Esophagus (tissue), 2 donors: ENCODE results near the gene FSHR. TPM values are rescaled to one million over a fixed set of nuclear protein-coding genes. Genes with fewer than 3 reads are reported as not detected.

ENCODE experiments used
- H3K27ac ChIP-seq, 2 donors: one replicate each; pipeline ENCODE4 v1.5.1; 2013; ENCODE audit warnings: low read depth in 2 of 2, mild to moderate bottlenecking in 2 of 2, inconsistent platforms in 1 of 2, low read length in 1 of 2, moderate library complexity in 1 of 2
- H3K27me3 ChIP-seq, 2 donors: one replicate each; pipeline ENCODE4 v1.6.1; 2013; ENCODE audit warnings: low read length in 2 of 2, control low read depth in 1 of 2, mild to moderate bottlenecking in 1 of 2; ENCODE audit not compliant: insufficient read depth in 2 of 2, control insufficient read depth in 1 of 2
- H3K36me3 ChIP-seq, 2 donors: one replicate each; pipeline ENCODE4 v1.6.1; 2013; ENCODE audit warnings: low read length in 1 of 2; ENCODE audit not compliant: control insufficient read depth in 2 of 2, insufficient read depth in 2 of 2
- H3K4me1 ChIP-seq, 2 donors: one replicate each; pipeline ENCODE4 v1.6.1; 2013; ENCODE audit warnings: low read length in 1 of 2; ENCODE audit not compliant: control insufficient read depth in 2 of 2, insufficient read depth in 2 of 2
- H3K4me3 ChIP-seq, 2 donors: one replicate each; pipeline ENCODE4 v1.5.1; 2013; ENCODE audit warnings: low read length in 2 of 2, mild to moderate bottlenecking in 2 of 2, low read depth in 1 of 2, moderate library complexity in 1 of 2
- H3K9me3 ChIP-seq, 2 donors: one replicate each; pipeline ENCODE4 v1.6.1; 2013; ENCODE audit warnings: mild to moderate bottlenecking in 2 of 2, low read depth in 1 of 2, low read length in 1 of 2, moderate library complexity in 1 of 2; ENCODE audit not compliant: control insufficient read depth in 2 of 2, insufficient read depth in 1 of 2
- WGBS, 2 donors: extraction: QIAGEN DNeasy Blood & Tissue Kit; methylation state at CpG; one replicate each; pipeline ENCODE4 v1.1.7; 2013; 5-methylcytosine and 5-hydroxymethylcytosine counted together
- polyA plus RNA-seq, 2 donors: library from polyadenylated mRNA; stranded (reverse); fragments of 200-250 nt; gene quantifications; one replicate each; pipeline ENCODE4 v1.2.3, GENCODE V29; 2013
- donor health status: healthy with polysubstance abuse.
- donor health status: Bipolar disorder and iron deficiency.

The FSHR gene
- polyA plus RNA-seq, 2 donors: 0.01 TPM; not detected in 1

DNA sequence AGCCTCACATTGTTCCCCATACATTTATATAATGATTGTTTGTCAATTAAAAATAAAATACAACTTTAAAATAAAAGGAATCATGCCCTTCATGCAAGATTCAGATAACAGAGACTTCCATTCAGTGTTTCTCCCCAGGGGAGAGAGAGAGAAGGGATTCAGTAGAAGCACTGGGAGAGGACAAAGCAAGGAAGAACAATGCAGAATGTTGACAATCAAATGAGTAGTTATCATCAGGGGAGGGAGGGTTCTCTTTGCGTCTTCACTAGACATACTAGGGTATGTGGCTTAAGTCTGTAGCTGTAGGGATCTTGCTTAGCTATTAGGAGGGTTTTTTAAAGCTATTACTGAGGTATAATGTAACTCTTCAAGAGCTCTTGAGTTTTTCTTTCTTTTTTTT lies 30.7 kb downstream of the FSHR start:
- Histone ChIP-seq H3K36me3 (no peaks in the 10 kb centered on the region), H3K9me3 (no peaks in the 10 kb centered on the region), H3K4me1 (no peaks in the 10 kb centered on the region), H3K27me3 (no peaks in the 10 kb centered on the region), H3K27ac (no peak overlapping the region), H3K4me3 (no peak overlapping the region)
- WGBS, 2 donors: 0 to 11% methylated on average over 1 of the region's 1 CpG

DNA sequence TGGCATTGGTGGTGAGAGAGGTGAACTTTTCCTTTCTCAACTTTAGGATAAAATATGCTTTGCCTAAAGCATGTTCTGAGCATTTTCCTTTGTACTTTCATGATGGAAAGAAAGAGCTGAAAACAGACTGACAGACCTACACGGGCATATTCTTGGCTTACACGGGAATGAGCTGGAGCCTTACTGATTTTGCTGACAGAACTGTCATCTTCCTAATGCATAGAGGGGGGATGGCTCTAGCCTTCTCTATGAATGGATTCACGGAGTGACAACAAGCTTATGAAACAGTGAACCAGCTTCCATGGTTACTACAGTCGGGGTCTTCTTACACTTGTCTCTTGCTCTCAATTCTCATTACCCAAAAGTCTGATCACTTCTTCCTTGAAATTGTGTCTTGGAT lies 32.2 kb downstream of the FSHR start:
- H3K9me3 ChIP-seq: no peaks in the 10 kb centered on the region
- no peaks in the 10 kb centered on the region for H3K27me3 ChIP-seq
- no peak overlapping the region for H3K27ac ChIP-seq
- 67 to 71% methylated on average over 4 of the region's 4 CpGs for WGBS, 2 donors
- H3K36me3 ChIP-seq: no peaks in the 10 kb centered on the region
- no peaks in the 10 kb centered on the region for H3K4me1 ChIP-seq
- H3K4me3 ChIP-seq: no peak overlapping the region

DNA sequence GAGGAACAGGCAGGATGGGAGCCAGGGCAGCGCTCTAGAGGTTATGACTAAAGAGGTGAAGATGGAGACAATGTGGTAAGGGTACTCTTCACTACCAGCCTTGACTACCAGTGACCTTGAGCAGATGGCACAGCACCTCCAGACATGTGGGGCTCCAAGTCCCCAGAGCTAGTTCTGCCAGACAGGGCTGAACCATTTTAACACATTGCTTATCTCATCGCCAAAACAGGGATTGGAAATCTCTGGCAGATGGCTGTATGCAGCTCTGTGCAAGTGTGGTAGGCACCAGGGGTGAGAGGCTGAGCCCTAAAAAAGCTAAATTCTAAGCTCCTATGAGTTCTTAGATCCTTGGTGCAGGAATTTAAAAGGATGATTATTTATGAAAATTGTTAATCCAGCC lies 41.3 kb downstream of the FSHR start:
- 91 to 96% methylated on average over 2 of the region's 2 CpGs for WGBS, 2 donors
- H3K9me3 ChIP-seq: peaks cover 0 to 2% of the 10 kb centered on the region in 2 donors
- H3K4me3 ChIP-seq: no peak overlapping the region
- no peaks in the 10 kb centered on the region for H3K36me3 ChIP-seq
- H3K27ac ChIP-seq: no peak overlapping the region
- peaks cover 0 to 2% of the 10 kb centered on the region in 2 donors for H3K4me1 ChIP-seq
- no peaks in the 10 kb centered on the region for H3K27me3 ChIP-seq

DNA sequence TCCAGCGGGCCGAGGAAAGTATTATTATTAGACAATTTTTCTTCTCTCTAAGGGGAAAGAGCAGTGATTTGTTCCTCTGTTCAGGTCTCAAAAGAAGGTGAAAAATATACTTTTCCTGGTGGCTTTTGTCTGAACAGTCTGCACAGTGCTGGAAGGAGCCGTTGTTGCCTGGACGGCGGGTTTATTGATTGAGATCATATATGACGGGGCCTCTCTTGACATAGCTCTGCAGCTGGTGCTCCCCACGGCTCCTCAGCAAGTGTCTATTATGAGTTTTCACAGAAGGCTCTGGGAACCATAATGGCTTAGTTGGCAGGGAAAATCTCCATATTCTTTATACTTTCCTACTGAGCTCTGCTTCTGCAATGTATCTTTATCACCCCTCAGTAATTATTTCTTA lies 42.9 kb downstream of the FSHR start:
- Histone ChIP-seq H3K36me3 (no peaks in the 10 kb centered on the region), H3K4me3 (no peak overlapping the region), H3K4me1 (peaks cover 0 to 2% of the 10 kb centered on the region in 2 donors), H3K27ac (no peak overlapping the region), H3K9me3 (peaks cover 0 to 2% of the 10 kb centered on the region in 2 donors), H3K27me3 (no peaks in the 10 kb centered on the region)
- 65 to 81% methylated on average over 7 of the region's 7 CpGs for WGBS, 2 donors

DNA sequence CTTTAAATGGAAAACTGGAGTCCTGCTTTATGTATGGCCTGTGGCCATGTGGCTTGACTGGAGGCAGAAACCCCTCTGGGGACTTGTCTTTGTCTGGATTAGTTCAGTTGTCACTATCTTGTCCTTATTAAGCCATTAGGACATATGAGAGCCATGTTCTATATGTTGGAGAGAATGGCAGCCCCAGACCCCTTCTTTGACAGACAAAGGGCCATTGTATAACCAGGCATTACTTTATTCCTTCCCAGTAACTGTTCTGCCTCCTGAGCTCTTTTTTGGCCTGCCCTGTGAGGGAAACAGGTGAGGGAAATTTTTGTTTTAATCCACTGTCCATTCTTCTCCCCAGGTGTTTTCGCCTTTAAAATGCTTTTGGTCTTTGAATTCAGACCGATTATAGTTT lies 43.3 kb downstream of the FSHR start:
- Histone ChIP-seq H3K9me3 (peaks cover 0 to 2% of the 10 kb centered on the region in 2 donors), H3K27me3 (no peaks in the 10 kb centered on the region), H3K4me1 (peaks cover 0 to 2% of the 10 kb centered on the region in 2 donors), H3K36me3 (no peaks in the 10 kb centered on the region), H3K27ac (no peak overlapping the region), H3K4me3 (no peak overlapping the region)
- 81 to 88% methylated on average over 2 of the region's 2 CpGs for WGBS, 2 donors

DNA sequence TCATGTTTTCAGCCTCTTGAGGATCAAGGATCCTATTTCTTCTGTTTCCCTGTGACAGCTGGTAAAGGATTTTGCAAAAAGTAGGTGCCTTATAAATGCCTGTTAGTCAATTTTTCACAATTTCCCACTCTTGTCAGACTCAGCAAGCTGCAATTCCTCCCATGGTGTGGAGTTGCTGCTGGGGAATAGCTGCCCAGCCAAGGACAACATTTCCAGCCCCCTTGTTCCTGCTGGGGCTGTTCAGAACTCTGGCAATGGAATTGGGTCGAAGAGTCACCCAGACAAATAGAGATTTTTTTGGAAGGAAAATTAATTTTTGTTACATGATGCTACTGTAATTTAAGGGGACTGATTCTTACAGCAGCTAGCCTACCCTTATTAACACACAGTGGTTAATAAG lies 43.7 kb downstream of the FSHR start:
- WGBS, 2 donors: 80 to 81% methylated on average over 1 of the region's 1 CpG

DNA sequence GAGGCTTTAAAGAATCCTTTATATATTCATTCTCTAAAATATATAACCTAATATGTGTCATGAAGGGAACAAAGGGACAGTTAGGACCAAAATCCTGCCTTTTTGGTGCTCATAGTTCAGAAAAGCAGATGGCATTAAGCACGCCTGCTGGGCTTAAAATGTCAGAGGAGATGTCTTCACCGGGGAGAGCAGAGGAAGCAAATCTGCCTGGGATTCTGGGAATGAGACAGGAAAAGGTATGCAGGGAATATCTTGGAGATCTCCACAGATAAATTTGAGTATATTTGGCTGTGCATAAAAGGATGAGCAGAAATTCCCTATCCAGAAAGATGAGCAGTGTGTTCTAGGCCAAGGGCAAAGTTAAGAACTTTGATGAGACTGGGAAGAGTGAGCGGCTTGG lies 45.5 kb downstream of the FSHR start:
- Histone ChIP-seq H3K9me3 (peaks cover 0 to under 1% of the 10 kb centered on the region in 2 donors), H3K4me1 (peaks cover 0 to 2% of the 10 kb centered on the region in 2 donors), H3K4me3 (no peak overlapping the region), H3K36me3 (no peaks in the 10 kb centered on the region), H3K27ac (no peak overlapping the region), H3K27me3 (no peaks in the 10 kb centered on the region)
- 79 to 84% methylated on average over 3 of the region's 3 CpGs for WGBS, 2 donors

More for the DNA sequence above, 43.7 kb downstream of the FSHR start:
- Histone ChIP-seq H3K4me3 (no peak overlapping the region), H3K27me3 (no peaks in the 10 kb centered on the region), H3K36me3 (no peaks in the 10 kb centered on the region), H3K9me3 (peaks cover 0 to 2% of the 10 kb centered on the region in 2 donors), H3K4me1 (peaks cover 0 to 2% of the 10 kb centered on the region in 2 donors), H3K27ac (no peak overlapping the region)

DNA sequence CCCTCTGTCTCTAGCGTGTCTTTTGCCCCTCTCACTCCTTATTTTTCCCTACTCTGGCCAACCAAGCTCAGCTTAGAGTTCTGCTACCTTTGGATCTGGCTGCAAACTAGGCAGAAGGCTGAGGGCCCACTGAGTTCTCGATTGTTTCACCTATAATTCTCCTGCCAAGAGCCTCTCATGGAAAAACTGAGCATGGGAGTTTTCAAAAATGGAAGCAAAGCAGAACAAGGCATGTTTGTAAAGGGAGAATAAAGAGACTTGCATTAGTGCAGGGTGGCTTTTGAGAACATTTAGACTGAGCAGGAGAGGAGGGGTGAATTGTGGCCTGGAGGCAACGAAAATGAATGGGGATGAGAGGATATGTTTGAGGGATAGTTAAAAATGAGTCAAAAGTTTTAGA lies 45.9 kb downstream of the FSHR start:
- 57 to 63% methylated on average over 3 of the region's 3 CpGs for WGBS, 2 donors
- H3K4me3 ChIP-seq: no peak overlapping the region
- no peak overlapping the region for H3K27ac ChIP-seq
- H3K9me3 ChIP-seq: no peaks in the 10 kb centered on the region
- H3K27me3 ChIP-seq: no peaks in the 10 kb centered on the region
- no peaks in the 10 kb centered on the region for H3K36me3 ChIP-seq
- H3K4me1 ChIP-seq: peaks cover 0 to 2% of the 10 kb centered on the region in 2 donors

DNA sequence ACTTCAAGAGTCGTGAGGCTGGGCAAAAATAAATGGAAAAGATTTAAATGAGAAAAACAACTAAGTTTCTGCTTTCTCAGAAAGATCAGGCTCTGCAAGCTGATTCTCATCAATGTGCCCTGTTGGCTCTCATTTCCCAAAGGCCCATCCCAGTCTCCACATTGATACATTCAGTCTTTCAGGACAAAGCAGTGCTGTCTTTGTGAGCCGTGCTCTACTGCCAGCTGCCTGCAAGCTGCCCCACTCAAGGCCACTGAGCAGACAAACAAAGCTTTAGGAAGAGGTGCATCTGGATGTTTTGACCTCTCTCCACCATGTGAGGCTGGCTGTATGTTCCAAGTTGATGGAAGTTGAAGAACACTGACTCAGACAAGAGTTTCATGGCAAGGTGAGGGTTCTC lies 48.8 kb downstream of the FSHR start:
- H3K27me3 ChIP-seq: no peaks in the 10 kb centered on the region

DNA sequence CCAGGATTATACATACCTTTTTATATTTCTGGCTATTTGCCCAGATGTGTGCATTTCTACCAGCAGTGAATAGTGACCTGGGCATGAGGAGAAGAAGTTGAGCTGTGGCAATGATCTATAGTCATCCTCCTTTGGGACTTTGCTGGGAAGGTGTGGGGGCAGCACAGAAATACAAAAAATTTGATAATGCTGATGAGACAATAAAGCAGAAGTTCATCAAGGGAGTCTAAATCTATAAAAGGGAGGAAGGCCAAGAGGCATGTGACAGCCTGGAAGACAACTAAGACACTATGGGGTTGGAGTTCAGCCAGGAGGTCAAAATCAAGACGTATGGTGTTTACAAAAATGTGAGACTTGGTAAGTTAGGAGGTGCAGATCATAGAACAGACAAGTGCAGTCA lies 52.2 kb downstream of the FSHR start:
- no peak overlapping the region for H3K27ac ChIP-seq
- H3K27me3 ChIP-seq: no peaks in the 10 kb centered on the region
- no peaks in the 10 kb centered on the region for H3K36me3 ChIP-seq
- H3K4me3 ChIP-seq: no peak overlapping the region
- no peaks in the 10 kb centered on the region for H3K9me3 ChIP-seq
- no peaks in the 10 kb centered on the region for H3K4me1 ChIP-seq
- WGBS, 2 donors: 45 to 52% methylated on average over 1 of the region's 1 CpG

More for the DNA sequence above, 48.8 kb downstream of the FSHR start:
- Histone ChIP-seq H3K36me3 (no peaks in the 10 kb centered on the region), H3K4me3 (no peak overlapping the region), H3K27ac (no peak overlapping the region), H3K9me3 (no peaks in the 10 kb centered on the region), H3K4me1 (peaks cover 0 to under 1% of the 10 kb centered on the region in 2 donors)
- WGBS, 2 donors: 65 to 82% methylated on average over 2 of the region's 2 CpGs
